Measurements from ENCODE around the gene IL4I1. TPM values are rescaled to one million over a fixed set of nuclear protein-coding genes. Genes with fewer than 3 reads are reported as not detected.

The IL4I1 gene
- total and polyA plus RNA-seq, 4 donors: 3.6 to 21.2 (median 3.8) TPM

GRCh38 chr19:49856574-49857021 lies 40.1 kb downstream of the IL4I1 start:
- H3K36me3 ChIP-seq (ENCODE audit: control insufficient read depth in 4 of 4, insufficient read depth in 4 of 4, low read length in 4 of 4): peaks cover 0 to 62% (median 32%) of the 10 kb centered on the region in 4 donors
- no peak overlapping the region for H3K27ac ChIP-seq (ENCODE audit: low read depth in 1 of 2, low read length in 1 of 2)

GRCh38 chr19:49855676-49856573 lies 40.8 kb downstream of the IL4I1 start:
- ATAC-seq (ENCODE audit: insufficient read depth, low FRiP score): no peak
- Histone ChIP-seq H3K36me3 (ENCODE audit: control insufficient read depth in 4 of 4, insufficient read depth in 4 of 4, low read length in 4 of 4) (peaks cover 0 to 56% (median 30%) of the 10 kb centered on the region in 4 donors), H3K4me3 (no peak overlapping the region), H3K9me3 (ENCODE audit: control insufficient read depth in 4 of 4, insufficient read depth in 3 of 4, low read length in 3 of 4) (no peaks in the 10 kb centered on the region), H3K27ac (ENCODE audit: low read depth in 1 of 2, low read length in 1 of 2) (no peak overlapping the region), H3K9ac (ENCODE audit: insufficient read depth in 1 of 2, low read length in 2 of 2) (no peak overlapping the region), H3K27me3 (ENCODE audit: control insufficient read depth in 3 of 3, insufficient read depth in 3 of 3, low read length in 2 of 3) (no peaks in the 10 kb centered on the region), H3K4me1 (ENCODE audit: control insufficient read depth in 5 of 5, insufficient read depth in 5 of 5, low read length in 5 of 5) (peaks cover 0 to 25% (median 13%) of the 10 kb centered on the region in 5 donors)
- no peak for DNase-seq
- TF ChIP-seq CTCF (IDR thresholded peaks at IDR 0.05; ENCODE audit: control extremely low read depth, extremely low read depth): no peak
- WGBS, 2 donors: 86 to 87% methylated on average over 21 of the region's 21 CpGs

More at GRCh38 chr19:49856574-49857021, 40.1 kb downstream of the IL4I1 start:
- Histone ChIP-seq H3K4me1 (ENCODE audit: control insufficient read depth in 5 of 5, insufficient read depth in 5 of 5, low read length in 5 of 5) (peaks cover 0 to 28% (median 13%) of the 10 kb centered on the region in 5 donors), H3K9me3 (ENCODE audit: control insufficient read depth in 4 of 4, insufficient read depth in 3 of 4, low read length in 3 of 4) (no peaks in the 10 kb centered on the region), H3K4me3 (no peak overlapping the region), H3K9ac (ENCODE audit: insufficient read depth in 1 of 2, low read length in 2 of 2) (no peak overlapping the region), H3K27me3 (ENCODE audit: control insufficient read depth in 3 of 3, insufficient read depth in 3 of 3, low read length in 2 of 3) (no peaks in the 10 kb centered on the region)
- ATAC-seq (ENCODE audit: insufficient read depth, low FRiP score) (no peak), DNase-seq (no peak)
- 93 to 94% methylated on average over 17 to 18 of the region's 18 CpGs for WGBS, 2 donors
- no peak for TF ChIP-seq CTCF (IDR thresholded peaks at IDR 0.05; ENCODE audit: control extremely low read depth, extremely low read depth)

- no peak overlapping the region for H3K4me3 ChIP-seq
- no peak overlapping the region for H3K9ac ChIP-seq (ENCODE audit: insufficient read depth in 1 of 2, low read length in 2 of 2)
- no peak overlapping the region for H3K27ac ChIP-seq (ENCODE audit: low read depth in 1 of 2, low read length in 1 of 2)
- peaks cover 0 to 22% (median 13%) of the 10 kb centered on the region in 5 donors for H3K4me1 ChIP-seq (ENCODE audit: control insufficient read depth in 5 of 5, insufficient read depth in 5 of 5, low read length in 5 of 5)
- no peak for TF ChIP-seq CTCF (IDR thresholded peaks at IDR 0.05; ENCODE audit: control extremely low read depth, extremely low read depth)
- no peaks in the 10 kb centered on the region for H3K9me3 ChIP-seq (ENCODE audit: control insufficient read depth in 4 of 4, insufficient read depth in 3 of 4, low read length in 3 of 4)
- ATAC-seq (ENCODE audit: insufficient read depth, low FRiP score) (no peak), DNase-seq (no peak)
- H3K27me3 ChIP-seq (ENCODE audit: control insufficient read depth in 3 of 3, insufficient read depth in 3 of 3, low read length in 2 of 3): no peaks in the 10 kb centered on the region
- peaks cover 0 to 49% (median 30%) of the 10 kb centered on the region in 4 donors for H3K36me3 ChIP-seq (ENCODE audit: control insufficient read depth in 4 of 4, insufficient read depth in 4 of 4, low read length in 4 of 4)
- 91 to 92% methylated on average over 12 of the region's 12 CpGs for WGBS, 2 donors
Observed at GRCh38 chr19:49855277-49855675, 41.4 kb downstream of the IL4I1 start.
